Mononuclear cell (primary cell): ENCODE measurements around the gene OIT3. TPM values are rescaled to one million over a fixed set of nuclear protein-coding genes. Genes with fewer than 3 reads are reported as not detected.
"Not testable (repeated sequence)": the region's sequence is repeated elsewhere in the genome, so short reads cannot be mapped to it uniquely, and the experiment has no call there.

Experiments
- H3K27me3 ChIP-seq: 2 replicates; pipeline ENCODE4 v1.6.0; 2011; ENCODE audit warnings: low read length, control low read depth; ENCODE audit not compliant: insufficient read depth
- H3K4me1 ChIP-seq: 2 replicates; pipeline ENCODE4 v1.5.1; 2011; ENCODE audit warnings: mild to moderate bottlenecking, low read length, control low read depth; ENCODE audit not compliant: insufficient read depth
- H3K4me3 ChIP-seq: 2 replicates; pipeline ENCODE4 v1.5.1; 2011; ENCODE audit warnings: mild to moderate bottlenecking, low read length, moderate library complexity
- H3K9me3 ChIP-seq: 2 replicates; pipeline ENCODE4 v1.5.1; 2011; ENCODE audit warnings: low read depth, mild to moderate bottlenecking, control low read depth, low read length
- total RNA-seq: library from RNA; depleted of rRNA; stranded (reverse); fragments of >200 nt; gene quantifications from one replicate; pipeline ENCODE4 v1.2.3, GENCODE V29; 2012

OIT3 gene
- total RNA-seq, 1 donor: 0.21 TPM

DNA sequence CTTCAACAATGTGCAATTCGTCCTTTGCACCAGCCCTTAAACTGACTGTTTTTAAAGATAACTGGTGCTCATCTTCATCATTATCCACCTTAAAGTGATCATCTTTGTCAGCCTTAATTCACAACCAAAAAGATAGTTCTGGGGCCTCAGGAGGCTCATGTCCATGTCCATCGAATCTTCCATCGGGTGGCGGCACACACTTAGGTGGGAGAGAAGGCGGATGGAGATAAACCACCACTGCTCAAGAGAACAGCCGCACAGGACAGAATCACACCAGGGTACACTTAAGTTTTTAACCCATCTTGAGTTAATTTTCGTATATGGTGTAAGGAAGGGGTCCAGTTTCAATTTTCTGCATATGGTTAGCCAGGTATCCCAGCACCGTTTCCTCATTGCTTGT is 24.8 kb downstream of the OIT3 start:
- Histone ChIP-seq H3K4me3 (no peak overlapping the region), H3K9me3 (no peaks in the 10 kb centered on the region), H3K27me3 (no peaks in the 10 kb centered on the region), H3K4me1 (no peaks in the 10 kb centered on the region)

DNA sequence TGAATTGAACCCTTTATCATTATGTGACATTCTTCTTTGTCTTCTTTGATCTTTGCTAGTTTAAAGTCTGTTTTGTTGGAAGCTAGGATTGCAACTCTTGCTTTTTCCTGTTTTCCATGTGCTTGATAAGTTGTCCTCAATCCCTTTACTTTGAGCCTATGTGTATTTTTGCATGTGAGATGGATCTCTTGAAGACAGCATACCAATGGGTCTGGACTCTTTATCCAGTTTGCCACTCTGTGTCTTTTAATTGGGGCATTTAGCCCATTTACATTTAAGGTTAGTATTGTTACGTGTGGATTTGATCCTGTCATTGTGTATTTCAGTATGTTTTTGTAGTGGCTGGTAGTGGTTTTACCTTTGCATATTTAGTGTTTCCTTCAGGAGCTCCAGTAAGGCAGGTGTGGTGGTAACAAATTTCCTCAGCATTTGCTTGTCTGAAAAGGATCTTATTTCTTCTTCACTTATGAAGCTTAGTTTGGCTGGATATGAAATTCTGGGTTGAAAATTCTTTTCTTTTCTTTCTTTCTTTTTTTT is 27.7 kb downstream of the OIT3 start:
- H3K27me3 ChIP-seq, H3K4me3 ChIP-seq, H3K9me3 ChIP-seq, H3K4me1 ChIP-seq: not testable (repeated sequence)

GRCh38 chr10:72924351-72924750 is 30.8 kb downstream of the OIT3 start:
- no peak overlapping the region for H3K4me3 ChIP-seq
- no peaks in the 10 kb centered on the region for H3K27me3 ChIP-seq
- H3K9me3 ChIP-seq: no peaks in the 10 kb centered on the region
- no peaks in the 10 kb centered on the region for H3K4me1 ChIP-seq

DNA sequence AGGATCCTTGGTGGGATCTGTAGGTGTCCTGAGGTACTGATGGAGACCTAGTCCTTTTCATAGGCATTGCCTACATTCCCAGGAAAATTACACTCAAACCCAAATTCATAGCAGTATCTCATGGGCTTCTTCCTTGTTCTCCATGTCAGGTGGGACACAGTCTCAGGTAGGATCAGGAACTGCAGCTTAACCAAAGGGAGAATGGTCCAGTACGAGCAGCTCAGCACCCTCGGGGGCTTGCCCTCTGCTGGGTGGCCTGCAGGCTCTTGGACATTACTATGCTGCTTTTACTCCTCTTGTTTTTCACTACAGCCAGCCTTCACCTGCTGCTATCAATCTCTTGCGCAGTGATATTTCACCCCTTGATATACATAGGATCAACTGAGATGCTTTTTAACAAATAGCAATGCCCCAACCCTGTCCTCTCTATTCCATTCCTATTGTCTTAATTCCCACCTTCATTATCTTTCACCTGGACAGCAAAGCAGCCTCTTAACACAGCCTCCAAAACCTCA is 32.5 kb downstream of the OIT3 start:
- Histone ChIP-seq H3K4me1 (no peaks in the 10 kb centered on the region), H3K27me3 (no peaks in the 10 kb centered on the region)

GRCh38 chr10:72927485-72927884 is 33.9 kb downstream of the OIT3 start:
- Histone ChIP-seq H3K9me3 (no peaks in the 10 kb centered on the region), H3K4me3 (no peak overlapping the region), H3K4me1 (no peaks in the 10 kb centered on the region), H3K27me3 (no peaks in the 10 kb centered on the region)

More for the DNA sequence above, 32.5 kb downstream of the OIT3 start:
- Histone ChIP-seq H3K9me3 (no peaks in the 10 kb centered on the region), H3K4me3 (no peak overlapping the region)

DNA sequence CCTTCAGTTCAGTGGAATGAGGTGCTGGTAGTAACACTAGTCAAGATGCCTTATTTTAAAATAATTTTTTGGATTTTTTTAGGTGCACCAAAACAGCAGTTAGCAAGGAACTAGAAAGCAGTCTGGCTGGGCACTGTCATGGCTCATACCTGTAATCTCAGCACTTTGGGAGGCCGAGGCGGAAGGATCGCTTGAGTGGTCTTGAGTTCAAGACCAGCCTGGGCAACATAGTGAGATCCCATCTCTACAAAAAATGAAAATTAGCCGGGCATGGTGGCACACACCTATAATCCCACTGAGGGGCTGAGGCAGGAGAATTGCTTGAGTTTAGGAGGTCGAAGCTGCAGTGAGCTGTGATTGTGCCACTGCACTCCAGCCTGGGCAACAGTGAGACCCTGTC is 35.3 kb downstream of the OIT3 start:
- Histone ChIP-seq H3K9me3 (no peaks in the 10 kb centered on the region), H3K4me1 (no peaks in the 10 kb centered on the region), H3K4me3 (no peak overlapping the region), H3K27me3 (no peaks in the 10 kb centered on the region)

DNA sequence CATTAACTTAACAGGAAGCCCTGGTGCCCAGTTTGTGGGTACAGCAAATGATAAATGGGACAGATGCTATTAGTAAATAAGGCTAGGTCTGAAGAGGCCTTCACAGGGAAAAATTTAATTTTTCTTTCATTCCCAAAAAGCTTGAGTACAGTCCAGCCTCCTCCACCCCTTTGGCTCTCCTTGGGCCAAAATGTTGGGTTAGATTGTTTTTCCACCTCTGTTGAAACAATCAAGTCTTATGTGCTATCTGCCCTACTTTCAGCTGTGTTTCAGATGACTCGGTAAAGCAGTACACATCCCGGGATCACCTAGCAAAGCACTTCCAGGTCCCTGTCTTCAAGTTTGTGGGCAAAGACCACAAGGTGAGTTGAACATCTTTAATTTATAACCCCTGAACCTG is 36.7 kb downstream of the OIT3 start:
- Histone ChIP-seq H3K27me3 (no peaks in the 10 kb centered on the region), H3K9me3 (no peaks in the 10 kb centered on the region), H3K4me1 (no peaks in the 10 kb centered on the region), H3K4me3 (no peak overlapping the region)

DNA sequence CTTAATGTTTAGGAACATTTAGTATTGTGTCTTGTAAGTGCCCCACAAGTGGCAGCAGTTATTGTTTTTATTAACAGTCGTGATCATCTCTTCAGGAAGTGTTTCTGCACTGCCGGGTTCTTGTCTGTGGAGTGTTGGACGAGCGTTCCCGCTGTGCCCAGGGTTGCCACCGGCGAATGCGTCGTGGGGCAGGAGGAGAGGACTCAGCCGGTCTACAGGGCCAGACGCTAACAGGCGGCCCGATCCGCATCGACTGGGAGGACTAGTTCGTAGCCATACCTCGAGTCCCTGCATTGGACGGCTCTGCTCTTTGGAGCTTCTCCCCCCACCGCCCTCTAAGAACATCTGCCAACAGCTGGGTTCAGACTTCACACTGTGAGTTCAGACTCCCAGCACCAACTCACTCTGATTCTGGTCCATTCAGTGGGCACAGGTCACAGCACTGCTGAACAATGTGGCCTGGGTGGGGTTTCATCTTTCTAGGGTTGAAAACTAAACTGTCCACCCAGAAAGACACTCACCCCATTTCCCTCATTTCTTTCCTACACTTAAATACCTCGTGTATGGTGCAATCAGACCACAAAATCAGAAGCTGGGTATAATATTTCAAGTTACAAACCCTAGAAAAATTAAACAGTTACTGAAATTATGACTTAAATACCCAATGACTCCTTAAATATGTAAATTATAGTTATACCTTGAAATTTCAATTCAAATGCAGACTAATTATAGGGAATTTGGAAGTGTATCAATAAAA is 38.9 kb downstream of the OIT3 start:
- no peaks in the 10 kb centered on the region for H3K9me3 ChIP-seq
- H3K27me3 ChIP-seq: no peaks in the 10 kb centered on the region
- H3K4me3 ChIP-seq: no peak overlapping the region
- H3K4me1 ChIP-seq: no peaks in the 10 kb centered on the region

DNA sequence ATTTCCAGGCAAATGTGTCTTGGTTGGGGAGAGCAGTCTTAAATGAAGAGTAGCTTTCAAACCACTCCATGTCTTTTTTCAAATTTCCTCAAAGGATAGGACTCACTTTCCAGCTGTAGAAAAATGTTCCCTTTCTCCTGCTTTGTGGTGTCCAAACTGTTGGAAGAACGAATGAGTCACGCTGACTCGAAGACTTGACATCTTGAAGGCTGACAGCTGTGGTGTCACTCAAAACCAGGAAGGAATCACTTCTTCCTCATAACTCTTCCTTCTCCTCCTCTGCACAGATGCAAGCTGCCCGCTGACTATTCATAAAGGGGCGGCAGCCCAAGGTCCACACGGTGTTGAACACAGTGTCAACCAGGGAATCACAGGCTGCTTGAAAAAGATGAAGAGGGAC is 41.8 kb downstream of the OIT3 start:
- H3K27me3 ChIP-seq: no peaks in the 10 kb centered on the region
- H3K9me3 ChIP-seq: no peaks in the 10 kb centered on the region
- H3K4me1 ChIP-seq: no peaks in the 10 kb centered on the region
- H3K4me3 ChIP-seq: no peak overlapping the region

GRCh38 chr10:72943498-72944234 is 50.1 kb downstream of the OIT3 start:
- H3K4me3 ChIP-seq: no peak overlapping the region
- H3K4me1 ChIP-seq: no peaks in the 10 kb centered on the region
- no peaks in the 10 kb centered on the region for H3K9me3 ChIP-seq
- H3K27me3 ChIP-seq: peaks cover 4% of the 10 kb centered on the region

- peaks cover 4% of the 10 kb centered on the region for H3K27me3 ChIP-seq
- H3K4me3 ChIP-seq: no peak overlapping the region
- no peaks in the 10 kb centered on the region for H3K4me1 ChIP-seq
- H3K9me3 ChIP-seq: no peaks in the 10 kb centered on the region
Observed at GRCh38 chr10:72946963-72947362, 53.4 kb downstream of the OIT3 start.

GRCh38 chr10:72948762-72949161 is 55.2 kb downstream of the OIT3 start:
- no peak overlapping the region for H3K4me3 ChIP-seq
- H3K4me1 ChIP-seq: no peaks in the 10 kb centered on the region
- H3K27me3 ChIP-seq: peaks cover 4% of the 10 kb centered on the region
- no peaks in the 10 kb centered on the region for H3K9me3 ChIP-seq

DNA sequence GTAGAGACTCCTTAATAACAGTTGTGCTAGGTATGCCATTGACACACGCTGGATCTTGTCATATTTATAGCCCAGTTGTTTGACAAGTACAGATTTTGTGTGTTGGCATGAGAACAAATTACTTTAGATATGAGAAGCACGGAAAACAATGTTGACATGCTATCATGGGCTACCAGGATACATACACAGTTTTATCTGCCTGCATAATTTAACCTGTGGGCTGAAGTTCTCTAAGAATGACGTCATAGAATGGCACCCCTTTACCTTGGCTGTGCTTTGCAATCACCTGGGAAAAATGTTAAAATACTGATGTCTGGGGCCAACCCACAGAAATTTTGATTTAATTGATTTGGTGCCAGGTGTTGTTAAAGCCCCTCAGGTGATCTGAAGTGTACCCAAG is 58.2 kb downstream of the OIT3 start:
- H3K27me3 ChIP-seq: no peaks in the 10 kb centered on the region
- no peaks in the 10 kb centered on the region for H3K9me3 ChIP-seq
- H3K4me1 ChIP-seq: no peaks in the 10 kb centered on the region
- H3K4me3 ChIP-seq: no peak overlapping the region

DNA sequence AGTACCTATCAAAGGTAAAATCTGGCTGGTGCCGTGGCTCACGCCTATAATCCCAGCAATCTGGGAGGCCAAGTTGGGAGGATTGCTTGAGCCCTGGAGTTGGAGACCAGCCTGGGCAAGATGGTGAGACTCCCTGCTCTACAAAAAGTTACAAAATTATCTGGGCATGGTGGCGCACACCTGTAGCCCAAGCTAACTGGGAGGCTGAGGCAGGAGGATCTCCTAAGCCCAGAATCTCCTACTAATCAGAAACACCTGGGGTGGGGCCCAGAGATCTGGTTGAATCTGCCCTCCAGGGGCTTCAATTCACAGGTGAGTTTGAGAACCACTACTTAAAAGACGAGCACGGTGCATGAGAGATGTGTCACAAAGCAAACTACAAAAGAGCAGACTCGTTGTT is 58.6 kb downstream of the OIT3 start:
- H3K4me3 ChIP-seq: no peak overlapping the region
- H3K4me1 ChIP-seq: no peaks in the 10 kb centered on the region
- H3K27me3 ChIP-seq: no peaks in the 10 kb centered on the region
- no peaks in the 10 kb centered on the region for H3K9me3 ChIP-seq

- H3K9me3 ChIP-seq: no peaks in the 10 kb centered on the region
- no peak overlapping the region for H3K4me3 ChIP-seq
- H3K27me3 ChIP-seq: no peaks in the 10 kb centered on the region
- no peaks in the 10 kb centered on the region for H3K4me1 ChIP-seq
Observed at GRCh38 chr10:72952642-72953158, 59.2 kb downstream of the OIT3 start.
